H1 (cell line): ENCODE results near the gene CEP135.

Experiments
- ATF2 ChIP-seq: IDR thresholded peaks from 2 replicates; pipeline ENCODE4 v1.6.1; 2012; ENCODE audit warnings: low read length, inconsistent platforms
- CBX5 ChIP-seq: fragments of 300-800, 300-1000 bp; sonication (generic); IDR thresholded peaks from 2 replicates; pipeline ENCODE4 v1.7.1; 2016; ENCODE audit warnings: antibody characterized with exemption, low read length, low read depth
- CHD7 ChIP-seq: fragments of 300-600 bp; sonication (generic); IDR thresholded peaks from 2 replicates; pipeline ENCODE4 v1.7.1; 2012; ENCODE audit warnings: low read length, moderate library complexity, mild to moderate bottlenecking, inconsistent platforms; ENCODE audit not compliant: insufficient replicate concordance
- CTCF ChIP-seq, 3 experiments: IDR thresholded peaks; 1 replicate in 2 of 3; 2 replicates in 1 of 3; pipeline versions ENCODE4 v1.5.1 to v1.6.1; 2011; ENCODE audit warnings: low read length in 3 of 3, mild to moderate bottlenecking in 3 of 3, inconsistent platforms in 2 of 3, low read depth in 1 of 3, moderate library complexity in 1 of 3; ENCODE audit not compliant: insufficient read depth in 1 of 3; ENCODE audit errors: control extremely low read depth in 1 of 3
- E2F6 ChIP-seq: IDR thresholded peaks from 2 replicates; pipeline ENCODE4 v1.6.1; 2012; ENCODE audit warnings: inconsistent platforms
- EZH2 ChIP-seq: fragments of 200-600 bp; sonication (generic); IDR thresholded peaks from 2 replicates; pipeline ENCODE4 v1.7.1; 2012; ENCODE audit warnings: low read depth, mild to moderate bottlenecking, moderate library complexity, low read length, inconsistent platforms; ENCODE audit not compliant: severe bottlenecking
- FOSL1 ChIP-seq: IDR thresholded peaks from 2 replicates; pipeline ENCODE4 v1.6.1; 2011; ENCODE audit warnings: mild to moderate bottlenecking, low read depth, low read length, moderate library complexity; ENCODE audit not compliant: insufficient read depth
- GTF2F1 ChIP-seq: IDR thresholded peaks from 2 replicates; pipeline ENCODE4 v1.6.1; 2012; ENCODE audit warnings: low read depth, low read length, improper control_type of control experiment, borderline replicate concordance
- JUND ChIP-seq: IDR thresholded peaks from 2 replicates; pipeline ENCODE4 v1.6.1; 2011; ENCODE audit warnings: mild to moderate bottlenecking, improper control_type of control experiment, low read length
- POLR2AphosphoS5 ChIP-seq: IDR thresholded peaks from 2 replicates; pipeline ENCODE4 v1.6.1; 2011; ENCODE audit warnings: low read depth, low read length
- SP1 ChIP-seq: IDR thresholded peaks from 2 replicates; pipeline ENCODE4 v1.6.1; 2011; ENCODE audit warnings: low read depth, low read length
- SP4 ChIP-seq: IDR thresholded peaks from 2 replicates; pipeline ENCODE4 v1.6.1; 2012; ENCODE audit warnings: low read length, inconsistent platforms

GRCh38 chr4:55993994-55994663 is 45.4 kb downstream of the CEP135 start:
- no peak for TF ChIP-seq CTCF (IDR thresholded peaks at IDR 0.05; ENCODE audit: control extremely low read depth in 1 of 3, insufficient read depth in 1 of 3, low read depth in 1 of 3, low read length in 3 of 3)
- no peak for TF ChIP-seq FOSL1
- no peak for TF ChIP-seq EZH2
- TF ChIP-seq POLR2AphosphoS5: no peak
- no peak for TF ChIP-seq CHD7
- no peak for TF ChIP-seq E2F6
- no peak for TF ChIP-seq ATF2
- TF ChIP-seq SP4: no peak
- TF ChIP-seq JUND: no peak
- TF ChIP-seq CBX5: no peak
- TF ChIP-seq SP1: no peak
- TF ChIP-seq GTF2F1: no peak
